HG02885 (cell line): ENCODE results near the gene IL17RC.
"Not testable (repeated sequence)": the region's sequence is repeated elsewhere in the genome, so short reads cannot be mapped to it uniquely, and the experiment has no call there.

Experiments
- ATAC-seq: cut with Tn5 transposase; IDR thresholded peaks from one replicate; pipeline ENCODE4 v1.9.1; 2021; ENCODE audit warnings: mild to moderate bottlenecking; ENCODE audit not compliant: unreplicated experiment, poor library complexity

IL17RC gene

GRCh38 chr3:9914559-9915253 is 2.2 kb upstream of the IL17RC start:
- no peak for ATAC-seq

- peak; percentile 53 for ATAC-seq
Observed at GRCh38 chr3:9915254-9916141, 1.4 kb upstream of the IL17RC start.

GRCh38 chr3:9916346-9916733 is 558 bp upstream of the IL17RC start:
- no peak for ATAC-seq

DNA sequence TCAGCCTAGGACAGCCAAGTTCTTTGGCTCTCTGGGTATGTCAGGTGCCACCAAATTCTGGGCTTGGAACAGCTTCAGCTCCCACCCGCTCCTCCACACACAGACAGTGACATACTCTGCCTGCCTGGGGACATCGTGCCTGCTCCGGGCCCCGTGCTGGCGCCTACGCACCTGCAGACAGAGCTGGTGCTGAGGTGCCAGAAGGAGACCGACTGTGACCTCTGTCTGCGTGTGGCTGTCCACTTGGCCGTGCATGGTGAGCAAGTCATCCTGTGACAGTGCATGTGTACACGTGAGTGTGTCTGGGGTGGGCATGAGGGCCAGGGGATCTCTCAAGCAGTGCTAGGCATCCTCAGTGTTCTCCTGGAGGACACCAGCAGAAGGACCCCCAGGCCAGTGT is 922 bp downstream of the IL17RC start:
- no peak for ATAC-seq

GRCh38 chr3:9918261-9919038 is 1.6 kb downstream of the IL17RC start:
- no peak for ATAC-seq

GRCh38 chr3:9928158-9928557 is 11.3 kb downstream of the IL17RC start:
- ATAC-seq = no peak

DNA sequence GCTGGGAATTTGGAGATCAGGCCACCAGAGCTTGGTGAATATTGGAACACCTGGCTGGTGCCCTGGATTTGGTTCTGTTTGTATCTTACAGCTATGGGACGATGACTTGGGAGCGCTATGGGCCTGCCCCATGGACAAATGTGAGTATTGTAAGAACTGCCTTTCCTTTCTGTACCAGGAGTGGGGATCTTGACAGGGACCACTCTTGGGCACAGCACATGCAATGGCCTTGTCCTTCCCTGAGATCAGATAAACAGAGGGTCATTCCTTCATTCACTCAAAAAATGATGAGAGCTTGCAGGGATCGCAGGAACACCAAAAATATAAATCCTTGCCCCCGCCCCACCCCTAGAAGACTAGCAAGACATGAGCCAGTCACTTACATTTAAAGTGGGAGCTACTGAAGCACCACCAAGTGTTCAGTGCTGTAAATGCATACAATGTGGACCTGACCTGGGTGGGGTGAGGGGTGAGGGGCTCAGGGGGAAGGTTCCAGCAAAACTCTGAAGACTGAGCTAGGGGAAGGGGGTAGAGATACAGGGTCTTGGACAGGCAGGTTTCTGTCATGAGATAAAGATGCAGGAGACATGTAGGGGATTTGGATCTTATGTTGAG is 14.0 kb downstream of the IL17RC start:
- ATAC-seq = no peak

DNA sequence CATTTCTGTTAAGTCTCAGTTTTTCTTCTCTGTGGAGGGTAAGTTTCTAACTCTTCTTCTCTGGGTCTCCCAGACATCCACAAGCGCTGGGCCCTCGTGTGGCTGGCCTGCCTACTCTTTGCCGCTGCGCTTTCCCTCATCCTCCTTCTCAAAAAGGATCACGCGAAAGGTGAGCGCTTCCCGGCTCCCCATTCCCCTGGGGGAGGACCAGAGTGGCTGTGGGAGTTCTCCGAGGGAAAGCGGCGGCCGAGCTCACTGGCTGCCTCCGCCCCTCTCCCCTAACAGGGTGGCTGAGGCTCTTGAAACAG is 15.6 kb downstream of the IL17RC start:
- no peak for ATAC-seq

DNA sequence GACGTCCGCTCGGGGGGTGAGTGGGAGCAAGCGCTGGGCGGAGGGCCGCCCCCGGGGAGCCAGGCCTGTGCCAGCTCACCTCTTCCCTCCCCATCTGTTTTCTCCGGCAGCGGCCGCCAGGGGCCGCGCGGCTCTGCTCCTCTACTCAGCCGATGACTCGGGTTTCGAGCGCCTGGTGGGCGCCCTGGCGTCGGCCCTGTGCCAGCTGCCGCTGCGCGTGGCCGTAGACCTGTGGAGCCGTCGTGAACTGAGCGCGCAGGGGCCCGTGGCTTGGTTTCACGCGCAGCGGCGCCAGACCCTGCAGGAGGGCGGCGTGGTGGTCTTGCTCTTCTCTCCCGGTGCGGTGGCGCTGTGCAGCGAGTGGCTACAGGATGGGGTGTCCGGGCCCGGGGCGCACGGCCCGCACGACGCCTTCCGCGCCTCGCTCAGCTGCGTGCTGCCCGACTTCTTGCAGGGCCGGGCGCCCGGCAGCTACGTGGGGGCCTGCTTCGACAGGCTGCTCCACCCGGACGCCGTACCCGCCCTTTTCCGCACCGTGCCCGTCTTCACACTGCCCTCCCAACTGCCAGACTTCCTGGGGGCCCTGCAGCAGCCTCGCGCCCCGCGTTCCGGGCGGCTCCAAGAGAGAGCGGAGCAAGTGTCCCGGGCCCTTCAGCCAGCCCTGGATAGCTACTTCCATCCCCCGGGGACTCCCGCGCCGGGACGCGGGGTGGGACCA is 16.1 kb downstream of the IL17RC start:
- peak; percentile 66 for ATAC-seq

DNA sequence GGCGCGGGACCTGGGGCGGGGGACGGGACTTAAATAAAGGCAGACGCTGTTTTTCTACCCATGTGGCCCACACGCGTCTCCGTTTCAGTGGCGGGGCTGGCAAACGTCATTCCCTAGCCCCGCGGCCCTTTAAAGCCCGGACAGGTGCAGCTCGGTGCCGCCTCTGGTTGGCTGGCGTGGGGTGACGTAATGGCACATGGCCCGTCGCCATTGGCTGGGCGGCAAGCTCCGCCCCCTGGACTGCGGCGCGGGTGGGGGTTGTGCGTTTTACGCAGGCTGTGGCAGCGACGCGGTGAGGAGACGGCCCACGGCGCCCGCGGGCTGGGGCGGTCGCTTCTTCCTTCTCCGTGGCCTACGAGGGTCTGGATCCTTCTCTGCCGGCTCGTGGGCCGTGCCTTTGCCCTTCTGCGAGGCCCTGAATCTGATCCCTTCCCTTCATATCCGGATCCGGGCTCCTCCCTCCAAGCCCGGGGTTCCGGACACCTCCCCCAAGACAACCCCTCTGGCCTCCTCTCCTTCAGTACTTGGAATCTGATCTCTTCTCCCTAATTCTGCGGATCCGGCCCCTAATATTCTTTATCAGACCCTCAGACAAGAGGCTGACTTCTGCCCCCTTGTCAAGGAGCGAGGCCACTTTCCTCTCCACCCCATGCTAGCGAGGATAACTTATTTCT is 16.8 kb downstream of the IL17RC start, which contains the start of gene CRELD1:
Gene CRELD1, plus strand, starts transcription at position 274 of the 674 bp plus-strand sequence. CDS start 605 bp downstream, outside the sequence.
- peak; percentile 87 for ATAC-seq

DNA sequence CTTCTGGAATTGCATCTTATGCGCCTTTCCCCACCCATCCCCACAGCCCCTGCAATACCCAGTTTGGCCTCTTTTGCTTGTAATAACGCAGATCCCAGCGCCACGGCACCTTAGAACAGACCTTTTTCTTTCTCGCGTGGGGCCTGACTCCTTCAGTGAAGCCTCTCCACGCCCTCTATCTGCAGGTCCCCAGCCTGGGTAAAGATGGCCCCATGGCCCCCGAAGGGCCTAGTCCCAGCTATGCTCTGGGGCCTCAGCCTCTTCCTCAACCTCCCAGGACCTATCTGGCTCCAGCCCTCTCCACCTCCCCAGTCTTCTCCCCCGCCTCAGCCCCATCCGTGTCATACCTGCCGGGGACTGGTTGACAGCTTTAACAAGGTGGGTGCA is 17.3 kb downstream of the IL17RC start:
- ATAC-seq = no peak

GRCh38 chr3:9934993-9935392 is 18.1 kb downstream of the IL17RC start:
- ATAC-seq = no peak

GRCh38 chr3:9935966-9936510 is 19.1 kb downstream of the IL17RC start:
- no peak for ATAC-seq

GRCh38 chr3:9937486-9938238 is 20.8 kb downstream of the IL17RC start:
- ATAC-seq = no peak

- no peak for ATAC-seq
Observed at GRCh38 chr3:9938966-9939365, 22.1 kb downstream of the IL17RC start.

GRCh38 chr3:9939906-9940305 is 23.0 kb downstream of the IL17RC start:
- not testable (repeated sequence) for ATAC-seq

- no peak for ATAC-seq
Observed at GRCh38 chr3:9940746-9941145, 23.8 kb downstream of the IL17RC start.

GRCh38 chr3:9942164-9942563 is 25.3 kb downstream of the IL17RC start:
- no peak for ATAC-seq
